Mucosa of descending colon (tissue), 3 donors: ENCODE measurements around the gene C1orf198. TPM values are rescaled to one million over a fixed set of nuclear protein-coding genes. Genes with fewer than 3 reads are reported as not detected.

ENCODE experiments used
- ATAC-seq: fragments of 200-7000 bp; cut with Tn5 transposase; one replicate; pipeline ENCODE4 v1.9.1; 2020; ENCODE audit warnings: mild to moderate bottlenecking, moderate library complexity
- DNase-seq, 3 donors: peaks; one replicate each; pipeline ENCODE4 v3.0.0-alpha.2; 2020
- H3K36me3 ChIP-seq: fragments of 200-600 bp; one replicate; pipeline ENCODE4 v1.8.0; 2021; ENCODE audit warnings: low read depth, mild to moderate bottlenecking
- H3K4me1 ChIP-seq: fragments of 200-600 bp; one replicate; pipeline ENCODE4 v1.8.0; 2021; ENCODE audit warnings: low read depth, mild to moderate bottlenecking
- H3K4me3 ChIP-seq: fragments of 200-600 bp; one replicate; pipeline ENCODE4 v1.8.0; 2021; ENCODE audit warnings: mild to moderate bottlenecking
- H3K9me3 ChIP-seq: fragments of 200-600 bp; one replicate; pipeline ENCODE4 v1.8.0; 2021; ENCODE audit warnings: mild to moderate bottlenecking
- CTCF ChIP-seq: fragments of 200-600 bp; IDR thresholded peaks from one replicate; pipeline ENCODE4 v1.8.0; 2022; ENCODE audit warnings: antibody characterized with exemption, mild to moderate bottlenecking
- intact Hi-C, 2 donors: fragments of 100-400 bp; cut with DNase I in 1 of 2; cut with micrococcal nuclease in 1 of 2; formaldehyde crosslinking; loops; one replicate each; pipeline versions ENCODE4 v1.11.0 to v1.11.1; 2022; cut with DNase I, micrococcal nuclease
- total RNA-seq, 3 donors: library from RNA; stranded (reverse); fragmentation: NEBNext Ultra II Directional in 2 of 3; extraction: Animal tissue kit (Norgen Biotek cat#: 25700) in 2 of 3; gene quantifications; one replicate each; pipeline versions ENCODE4 v1.2.1 to v1.2.4, GENCODE V29; 2021 to 2023
- donor health status: DM: no; HTN: no; CAD: no; lungs with moderate emphysema.
- donor health status: DM: no; HTN: no; CAD: no.
- donor health status: DM: no; HTN: yes; CAD: no.

The C1orf198 gene
- total RNA-seq, 3 donors from 2014 or later, result 9.8 to 35.9 (median 15.5) TPM

- H3K36me3 ChIP-seq, result no peaks in the 10 kb centered on the region
- no peak overlapping the region for H3K4me3 ChIP-seq
- DNase-seq (no peak), ATAC-seq (no peak)
- no peak for TF ChIP-seq CTCF
- H3K9me3 ChIP-seq, result no peaks in the 10 kb centered on the region
- no peaks in the 10 kb centered on the region for H3K4me1 ChIP-seq
- intact Hi-C loops, result no loop called here
Observed at GRCh38 chr1:230819976-230820375, 48.3 kb downstream of the C1orf198 start.

- DNase-seq (no peak), ATAC-seq (no peak)
- no peaks in the 10 kb centered on the region for H3K36me3 ChIP-seq
- intact Hi-C loops, result no loop called here
- no peak for TF ChIP-seq CTCF
- no peaks in the 10 kb centered on the region for H3K9me3 ChIP-seq
- H3K4me1 ChIP-seq, result no peaks in the 10 kb centered on the region
- H3K4me3 ChIP-seq, result no peak overlapping the region
Observed at GRCh38 chr1:230818901-230819300, 49.4 kb downstream of the C1orf198 start.

GRCh38 chr1:230818367-230818766 is 50.0 kb downstream of the C1orf198 start:
- Histone ChIP-seq H3K4me1 (no peaks in the 10 kb centered on the region), H3K9me3 (no peaks in the 10 kb centered on the region), H3K4me3 (no peak overlapping the region), H3K36me3 (no peaks in the 10 kb centered on the region)
- ATAC-seq, result no peak
- TF ChIP-seq CTCF, result no peak
- intact Hi-C loops, result no loop called here
- DNase-seq, result no peak

- intact Hi-C loops, result no loop called here
- Histone ChIP-seq H3K9me3 (peaks cover 9% of the 10 kb centered on the region), H3K36me3 (no peaks in the 10 kb centered on the region), H3K4me1 (no peaks in the 10 kb centered on the region), H3K4me3 (no peak overlapping the region)
- no peak for DNase-seq
- TF ChIP-seq CTCF, result no peak
- ATAC-seq, result no peak
Observed at GRCh38 chr1:230816018-230816417, 52.3 kb downstream of the C1orf198 start.

GRCh38 chr1:230814949-230815692 is 53.2 kb downstream of the C1orf198 start:
- no peak for TF ChIP-seq CTCF
- ATAC-seq (no peak), DNase-seq (no peak)
- no peak overlapping the region for H3K4me3 ChIP-seq
- no peaks in the 10 kb centered on the region for H3K36me3 ChIP-seq
- H3K4me1 ChIP-seq, result no peaks in the 10 kb centered on the region
- intact Hi-C loops, result no loop called here
- peaks cover 9% of the 10 kb centered on the region for H3K9me3 ChIP-seq
